ENCODE measurements around the gene CMYA5. TPM values are rescaled to one million over a fixed set of nuclear protein-coding genes. Genes with fewer than 3 reads are reported as not detected.

The CMYA5 gene
- total RNA-seq, 6 experiments from 2014 or later, result 0.31 to 0.87 (median 0.43) TPM

- Mint-ChIP-seq H3K9me3 (no peaks in the 10 kb centered on the region), H3K36me3 (ENCODE audit: low read depth) (no peaks in the 10 kb centered on the region), H3K4me3 (no peak overlapping the region), H3K27me3 (ENCODE audit: insufficient read depth) (peaks cover 1% of the 10 kb centered on the region; the same call in 1 of the 2 replicates), H3K27ac (no peak overlapping the region), H3K4me1 (ENCODE audit: low read depth) (peaks cover 6% of the 10 kb centered on the region; the same call in 1 of the 2 replicates)
- TF ChIP-seq, protein P1, sequence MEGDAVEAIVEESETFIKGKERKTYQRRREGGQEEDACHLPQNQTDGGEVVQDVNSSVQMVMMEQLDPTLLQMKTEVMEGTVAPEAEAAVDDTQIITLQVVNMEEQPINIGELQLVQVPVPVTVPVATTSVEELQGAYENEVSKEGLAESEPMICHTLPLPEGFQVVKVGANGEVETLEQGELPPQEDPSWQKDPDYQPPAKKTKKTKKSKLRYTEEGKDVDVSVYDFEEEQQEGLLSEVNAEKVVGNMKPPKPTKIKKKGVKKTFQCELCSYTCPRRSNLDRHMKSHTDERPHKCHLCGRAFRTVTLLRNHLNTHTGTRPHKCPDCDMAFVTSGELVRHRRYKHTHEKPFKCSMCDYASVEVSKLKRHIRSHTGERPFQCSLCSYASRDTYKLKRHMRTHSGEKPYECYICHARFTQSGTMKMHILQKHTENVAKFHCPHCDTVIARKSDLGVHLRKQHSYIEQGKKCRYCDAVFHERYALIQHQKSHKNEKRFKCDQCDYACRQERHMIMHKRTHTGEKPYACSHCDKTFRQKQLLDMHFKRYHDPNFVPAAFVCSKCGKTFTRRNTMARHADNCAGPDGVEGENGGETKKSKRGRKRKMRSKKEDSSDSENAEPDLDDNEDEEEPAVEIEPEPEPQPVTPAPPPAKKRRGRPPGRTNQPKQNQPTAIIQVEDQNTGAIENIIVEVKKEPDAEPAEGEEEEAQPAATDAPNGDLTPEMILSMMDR (IDR thresholded peaks at IDR 0.05), result no peak
- peak; percentile 57 for DNase-seq
Measured at GRCh38 chr5:79743846-79744605, 54.4 kb downstream of the CMYA5 start.

- Mint-ChIP-seq H3K4me1 (ENCODE audit: low read depth) (peaks cover 6% of the 10 kb centered on the region; the same call in 1 of the 2 replicates), H3K27me3 (ENCODE audit: insufficient read depth) (peaks cover 1% of the 10 kb centered on the region; the same call in 1 of the 2 replicates), H3K27ac (no peak overlapping the region), H3K9me3 (no peaks in the 10 kb centered on the region), H3K4me3 (no peak overlapping the region), H3K36me3 (ENCODE audit: low read depth) (no peaks in the 10 kb centered on the region)
- TF ChIP-seq, protein P1 (IDR thresholded peaks at IDR 0.05), result no peak
- DNase-seq, result no peak
Measured at GRCh38 chr5:79745255-79745654, 55.6 kb downstream of the CMYA5 start.

DNA sequence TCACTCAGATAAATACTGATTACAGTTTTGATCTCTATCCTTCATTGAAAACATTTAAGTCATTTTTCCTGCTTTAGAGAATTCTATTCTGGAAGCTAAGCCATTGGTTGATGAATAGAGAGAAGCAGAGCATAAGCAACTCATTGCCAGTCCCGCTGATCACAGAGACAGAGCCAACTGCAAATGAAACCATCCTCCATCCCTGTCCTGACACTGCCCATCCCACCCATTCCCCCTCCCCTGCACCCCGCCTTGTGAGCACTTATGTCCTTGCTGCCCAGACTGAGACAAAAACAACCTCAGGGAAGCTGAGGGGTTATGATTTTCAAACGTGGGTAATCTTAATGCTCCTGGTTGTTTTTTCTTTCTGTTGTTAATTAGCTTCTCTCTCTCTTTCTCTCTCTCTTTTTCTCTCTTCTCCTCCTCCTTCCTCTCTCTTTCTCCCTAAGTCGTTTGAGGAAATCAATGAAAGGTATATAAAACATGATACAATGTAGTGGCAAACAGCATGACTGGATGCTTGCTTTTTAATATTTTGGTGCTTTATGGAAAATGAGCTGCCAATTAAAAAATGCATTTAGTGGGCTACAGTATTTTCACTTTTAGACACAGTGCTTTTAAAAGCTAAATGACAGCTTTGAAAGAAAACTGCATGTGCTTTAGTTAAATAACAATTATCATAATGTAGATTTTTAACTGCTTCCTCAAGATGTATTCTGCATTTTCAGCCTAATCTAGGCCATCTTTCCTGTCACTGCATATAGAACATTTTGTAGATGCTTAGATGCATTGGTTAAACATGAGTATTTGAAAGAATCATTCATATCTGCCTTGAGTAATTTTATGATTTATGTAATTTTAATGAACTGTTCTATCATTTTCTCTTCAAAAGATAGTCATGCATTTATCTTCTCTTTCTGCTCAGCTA lies 57.3 kb downstream of the CMYA5 start:
- Mint-ChIP-seq H3K9me3 (no peaks in the 10 kb centered on the region), H3K27me3 (ENCODE audit: insufficient read depth) (peaks cover 1% of the 10 kb centered on the region), H3K4me3 (no peak overlapping the region), H3K36me3 (ENCODE audit: low read depth) (no peaks in the 10 kb centered on the region), H3K27ac (no peak overlapping the region), H3K4me1 (ENCODE audit: low read depth) (peaks cover 6% of the 10 kb centered on the region; the same call in 1 of the 2 replicates)
- TF ChIP-seq, protein P1 (IDR thresholded peaks at IDR 0.05), result no peak
- DNase-seq, result no peak

GRCh38 chr5:79750611-79751510 lies 61.2 kb downstream of the CMYA5 start:
- no peak overlapping the region for H3K27ac Mint-ChIP-seq
- H3K4me3 Mint-ChIP-seq, result no peak overlapping the region
- TF ChIP-seq, protein P1 (IDR thresholded peaks at IDR 0.05), result no peak
- H3K9me3 Mint-ChIP-seq, result no peaks in the 10 kb centered on the region
- H3K27me3 Mint-ChIP-seq (ENCODE audit: insufficient read depth), result no peaks in the 10 kb centered on the region; the same call in none of the 2 replicates
- DNase-seq, result no peak
- no peaks in the 10 kb centered on the region for H3K4me1 Mint-ChIP-seq (ENCODE audit: low read depth)
- H3K36me3 Mint-ChIP-seq (ENCODE audit: low read depth), result no peaks in the 10 kb centered on the region

DNA sequence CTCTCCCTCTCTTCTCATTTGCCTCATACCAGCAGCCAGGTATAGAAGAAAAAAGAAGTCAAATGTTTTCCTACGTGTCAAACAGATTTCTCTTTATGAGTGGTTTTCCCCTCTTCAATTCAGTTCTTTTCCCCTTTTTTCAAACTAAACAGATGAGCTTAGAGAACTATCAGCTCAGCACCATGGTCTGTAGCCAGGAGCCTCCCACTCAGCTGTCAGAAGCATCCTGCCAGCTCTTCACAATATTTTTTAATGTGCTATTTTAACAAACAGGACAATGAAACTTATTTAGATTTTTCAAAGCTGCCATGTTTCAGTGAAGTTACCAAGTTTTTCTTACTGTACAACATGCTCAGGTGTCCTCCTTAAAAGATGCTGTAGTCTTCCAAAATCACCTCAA lies 63.5 kb downstream of the CMYA5 start:
- Mint-ChIP-seq H3K4me3 (no peak overlapping the region), H3K9me3 (no peaks in the 10 kb centered on the region)

More for the DNA sequence above, 63.5 kb downstream of the CMYA5 start:
- no peaks in the 10 kb centered on the region for H3K4me1 Mint-ChIP-seq (ENCODE audit: low read depth)
- H3K27me3 Mint-ChIP-seq (ENCODE audit: insufficient read depth), result no peaks in the 10 kb centered on the region; the same call in none of the 2 replicates
- TF ChIP-seq, protein P1 (IDR thresholded peaks at IDR 0.05), result no peak
- DNase-seq, result no peak
- no peaks in the 10 kb centered on the region for H3K36me3 Mint-ChIP-seq (ENCODE audit: low read depth)
- no peak overlapping the region for H3K27ac Mint-ChIP-seq

Data from HFFc6 (cell line).